Limb (tissue), 2 donors: ENCODE data around the gene MGRN1.
"Not testable (repeated sequence)": the region's sequence is repeated elsewhere in the genome, so short reads cannot be mapped to it uniquely, and the experiment has no call there.

Source experiments
- DNase-seq, 2 donors: peaks; one replicate each; pipeline ENCODE4 v3.0.0-alpha.2; 2016; ENCODE audit errors: extremely low spot score in 2 of 2

MGRN1 gene

DNA sequence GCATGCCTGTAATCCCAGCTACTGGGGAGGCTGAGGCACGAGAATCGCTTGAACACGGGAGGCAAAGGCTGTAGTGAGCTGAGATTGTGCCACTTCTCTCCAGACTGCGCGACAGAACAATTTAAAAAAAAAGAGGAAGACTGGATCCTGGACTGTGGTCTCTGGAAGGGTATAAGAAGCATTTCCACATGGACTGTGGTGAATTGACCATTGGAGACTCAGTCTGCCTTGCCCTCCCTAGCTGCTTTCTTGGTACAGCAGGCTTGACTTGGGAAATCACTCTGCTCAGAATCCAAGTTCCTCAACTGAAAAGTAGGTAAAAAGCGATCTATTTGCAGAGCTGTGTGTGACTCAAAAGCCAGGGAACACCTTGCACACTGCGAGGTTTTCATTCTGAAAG lies 1.0 kb upstream of the MGRN1 start:
- no peak for DNase-seq

DNA sequence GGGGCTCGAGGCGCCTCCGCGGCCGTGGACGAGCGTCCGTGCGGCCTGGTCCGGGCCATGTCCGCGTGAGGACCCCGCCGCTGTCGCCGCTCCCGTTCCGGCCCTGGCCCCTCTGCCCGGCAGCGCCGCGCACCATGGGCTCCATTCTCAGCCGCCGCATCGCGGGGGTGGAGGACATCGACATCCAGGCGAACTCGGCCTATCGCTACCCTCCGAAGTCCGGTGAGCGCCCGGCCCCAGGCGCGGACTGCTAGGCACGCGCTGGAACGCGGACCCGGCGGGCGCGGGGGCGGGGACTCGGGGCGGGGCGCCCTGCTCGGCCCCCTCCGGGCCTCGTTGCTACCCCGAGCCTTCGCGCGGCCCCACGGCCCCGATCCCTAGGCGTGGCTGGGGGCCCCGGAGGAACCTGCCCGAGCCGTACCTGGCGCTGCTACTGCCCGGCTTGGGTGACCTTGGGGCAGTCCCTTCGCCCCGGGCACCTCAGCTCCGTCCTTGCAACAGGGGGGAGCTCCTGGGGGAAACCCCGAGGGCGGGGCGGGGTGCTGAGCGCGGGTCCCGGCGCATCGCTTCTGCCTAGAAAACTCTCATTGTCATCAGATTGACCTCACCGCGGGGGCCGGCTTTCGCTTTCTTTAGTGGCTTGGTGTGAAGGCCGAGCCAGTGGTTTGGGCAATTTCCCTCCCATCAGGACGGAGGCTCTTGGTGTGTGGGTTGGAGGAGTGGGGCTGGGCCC lies 367 bp downstream of the MGRN1 start:
- peak in 1 of 2 donors; percentile 73 for DNase-seq

DNA sequence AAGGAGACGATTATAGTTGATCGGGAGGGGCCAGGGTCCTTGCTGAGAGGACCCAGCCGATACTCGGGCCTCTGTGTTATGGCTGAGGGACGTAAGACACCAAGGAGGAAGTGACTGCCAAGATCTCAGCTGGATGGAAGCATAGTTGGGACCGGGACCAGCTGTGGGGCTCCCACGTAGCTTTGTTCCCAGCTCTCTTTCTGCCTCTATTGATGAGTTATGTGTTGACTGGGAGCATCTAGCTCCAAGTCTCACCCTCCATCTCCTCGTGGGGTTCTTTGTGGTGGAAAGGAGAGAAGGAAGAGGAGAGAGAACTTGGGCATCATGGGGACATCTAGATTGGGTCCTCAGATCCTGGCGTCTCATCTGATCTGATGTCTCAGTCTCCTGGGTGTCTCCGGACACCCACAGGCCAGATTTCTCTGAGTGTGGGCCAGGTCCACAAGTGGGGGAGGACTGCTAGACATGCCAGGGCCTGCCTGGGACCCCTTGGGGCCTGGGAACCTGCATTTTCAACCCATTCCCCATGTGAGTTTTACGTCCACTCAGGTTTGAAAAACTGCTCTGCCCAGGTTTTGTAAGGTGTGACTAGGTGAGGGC lies 1.0 kb downstream of the MGRN1 start:
- DNase-seq = no peak

DNA sequence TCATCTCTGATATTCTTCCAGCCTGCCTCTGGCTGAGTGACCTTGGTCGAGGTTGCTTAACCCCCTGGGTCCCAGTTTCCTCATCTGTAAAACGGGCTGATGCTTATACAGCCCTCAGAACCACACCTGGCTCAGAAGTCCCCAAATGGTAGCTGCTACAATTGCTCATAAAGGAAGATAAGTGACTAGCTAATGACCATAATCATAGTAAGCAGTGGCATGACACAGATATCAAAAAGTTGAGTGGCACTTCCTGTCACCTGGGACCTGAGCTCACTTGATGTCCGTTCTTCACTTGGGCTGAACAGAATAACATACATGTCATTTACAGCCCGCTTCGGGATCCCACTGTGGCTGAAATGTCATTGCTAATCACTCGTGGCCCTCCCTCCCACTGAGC lies 1.8 kb downstream of the MGRN1 start:
- DNase-seq = no peak

DNA sequence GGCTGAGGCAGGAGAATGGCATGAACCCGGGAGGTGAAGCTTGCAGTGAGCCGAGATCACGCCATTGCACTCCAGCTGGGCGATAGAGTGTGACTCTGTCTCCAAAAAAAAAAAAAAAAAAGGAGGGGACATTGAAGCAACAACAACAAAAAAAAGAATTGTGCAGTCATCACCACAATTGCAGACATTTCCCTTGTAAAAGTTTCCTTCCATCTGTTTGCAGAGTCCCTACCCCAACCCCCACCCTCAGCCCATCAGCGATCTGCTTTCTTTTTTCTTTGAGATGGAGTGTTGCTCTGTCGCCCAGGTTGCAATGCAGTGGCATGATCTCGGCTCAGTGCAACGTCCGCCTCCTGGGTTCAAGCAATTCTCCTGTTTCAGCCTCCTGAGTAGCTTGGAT lies 3.7 kb downstream of the MGRN1 start:
- DNase-seq = no peak

DNA sequence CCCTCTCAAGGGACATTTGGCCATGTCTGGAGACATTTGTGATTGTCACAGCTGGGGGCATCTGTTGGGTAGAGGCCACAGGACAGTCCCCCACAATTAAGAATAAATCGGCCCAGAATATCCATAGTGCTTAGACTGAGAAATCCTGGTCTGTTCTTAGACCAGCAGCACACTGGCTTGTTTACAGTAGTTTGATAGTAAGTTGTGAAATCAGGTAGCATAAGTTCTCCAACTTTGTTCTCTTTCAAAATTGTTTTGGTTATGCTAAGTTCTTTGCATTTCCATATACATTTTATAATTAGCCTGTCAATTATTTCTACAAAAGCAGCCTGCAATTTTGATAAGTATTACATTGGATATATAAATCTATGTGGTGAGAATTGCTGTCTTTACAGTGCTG lies 6.8 kb downstream of the MGRN1 start:
- DNase-seq = no peak

DNA sequence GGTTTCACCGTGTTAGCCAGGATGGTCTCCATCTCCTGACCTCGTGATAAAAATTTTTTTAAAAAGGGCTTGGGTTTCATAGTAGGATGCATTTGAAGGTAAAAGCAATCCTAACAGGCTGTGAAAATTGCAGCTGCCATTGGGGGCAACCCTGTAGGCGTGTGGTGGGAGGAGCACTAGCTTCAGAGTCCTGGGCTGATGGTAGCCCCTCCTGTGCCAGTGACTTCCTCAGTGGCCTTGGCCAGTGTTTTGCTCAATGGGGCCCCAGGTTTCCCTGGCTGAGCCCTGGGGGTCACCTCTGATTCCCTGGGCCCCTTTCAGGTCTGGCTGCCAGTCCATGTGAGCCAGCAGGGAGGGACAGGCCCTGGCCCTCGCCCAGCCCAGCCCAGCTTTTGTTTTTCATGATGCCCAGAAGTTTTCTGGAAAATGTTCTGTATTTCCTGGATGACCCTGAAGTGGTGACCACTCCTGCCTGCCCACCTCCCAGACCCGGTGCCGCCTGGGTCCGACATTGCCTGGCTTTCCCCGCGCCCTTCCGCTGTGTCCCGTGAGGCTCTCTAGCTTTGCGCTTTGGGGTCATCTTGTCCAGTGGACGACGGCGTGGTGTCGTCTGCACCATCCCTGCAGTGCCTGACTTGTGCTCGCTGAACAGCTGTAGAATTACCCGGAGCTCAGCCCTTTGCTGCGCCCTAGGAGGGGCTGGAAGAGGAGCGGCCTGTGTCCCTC lies 9.4 kb downstream of the MGRN1 start:
- DNase-seq = no peak

DNA sequence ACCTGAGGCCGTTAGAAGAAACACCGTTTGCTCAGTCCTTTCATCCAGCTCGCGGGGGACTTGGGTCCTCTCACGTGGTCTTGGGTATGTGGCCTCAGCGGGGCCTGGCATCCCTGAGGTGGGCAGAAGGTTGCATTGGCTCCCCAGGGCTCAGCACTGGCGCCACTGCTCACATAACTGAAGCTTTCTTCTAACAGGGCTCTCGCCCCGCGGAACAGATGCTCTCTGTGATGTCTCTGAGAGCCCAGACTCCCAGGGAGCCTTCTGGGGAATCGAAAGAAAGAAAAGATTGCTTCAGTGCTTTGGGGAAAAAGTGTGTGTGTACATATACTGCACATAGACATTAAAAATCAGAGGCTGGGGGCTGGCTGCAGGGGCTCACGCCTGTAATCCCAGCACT lies 10.1 kb downstream of the MGRN1 start:
- DNase-seq = no peak

DNA sequence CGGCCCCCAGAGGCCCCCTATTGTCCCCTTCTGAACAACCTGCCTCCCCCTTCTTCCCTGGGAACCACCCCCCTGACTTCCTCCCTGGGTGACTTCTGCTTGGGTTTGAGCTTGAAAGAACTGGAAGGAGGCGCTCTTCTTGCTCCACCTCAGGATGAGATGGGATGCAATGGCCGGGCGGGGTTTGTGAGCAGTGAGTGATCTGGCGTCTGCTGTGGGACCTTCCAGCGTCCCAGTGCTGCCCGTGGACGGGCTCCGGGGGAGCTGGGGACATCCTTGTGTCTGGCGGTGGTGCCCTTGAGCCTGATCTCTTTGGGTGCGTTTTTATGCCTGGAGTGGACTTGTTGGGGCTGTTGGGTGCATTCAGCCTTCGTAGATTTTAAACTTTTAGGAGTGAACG lies 11.6 kb downstream of the MGRN1 start:
- DNase-seq = no peak

DNA sequence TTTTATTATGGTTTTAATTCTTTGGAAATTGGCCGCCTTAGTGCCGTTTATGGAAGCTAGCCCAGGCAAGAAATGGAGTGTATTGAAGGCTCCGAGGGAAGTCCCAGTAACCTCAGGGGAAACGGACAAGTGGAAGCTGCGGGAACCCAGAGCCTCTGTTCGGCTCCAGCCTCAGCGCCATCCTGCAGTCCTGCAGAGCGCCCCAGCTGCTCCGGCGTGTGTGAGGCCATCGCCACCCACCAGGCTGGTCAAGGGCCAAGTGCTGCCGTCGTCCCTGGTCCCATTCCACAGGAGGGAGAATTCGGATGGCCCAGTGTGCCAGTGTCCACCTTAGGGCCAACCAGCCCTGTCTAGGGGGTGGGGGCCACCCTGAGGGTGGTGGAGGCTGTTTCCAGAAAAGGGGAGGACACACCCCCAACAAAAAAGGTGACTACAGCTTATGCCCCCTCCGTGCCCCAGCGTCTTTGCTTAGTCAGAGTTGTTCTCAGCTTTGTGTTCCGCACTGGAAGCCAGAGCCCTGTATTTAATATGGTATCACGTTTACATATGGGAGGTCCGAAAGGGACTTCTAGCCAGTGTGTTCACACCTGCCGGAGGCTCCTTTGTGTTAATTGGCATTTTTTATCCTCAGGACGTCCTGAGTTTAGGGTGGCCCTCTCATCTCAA lies 13.0 kb downstream of the MGRN1 start:
- no peak for DNase-seq

DNA sequence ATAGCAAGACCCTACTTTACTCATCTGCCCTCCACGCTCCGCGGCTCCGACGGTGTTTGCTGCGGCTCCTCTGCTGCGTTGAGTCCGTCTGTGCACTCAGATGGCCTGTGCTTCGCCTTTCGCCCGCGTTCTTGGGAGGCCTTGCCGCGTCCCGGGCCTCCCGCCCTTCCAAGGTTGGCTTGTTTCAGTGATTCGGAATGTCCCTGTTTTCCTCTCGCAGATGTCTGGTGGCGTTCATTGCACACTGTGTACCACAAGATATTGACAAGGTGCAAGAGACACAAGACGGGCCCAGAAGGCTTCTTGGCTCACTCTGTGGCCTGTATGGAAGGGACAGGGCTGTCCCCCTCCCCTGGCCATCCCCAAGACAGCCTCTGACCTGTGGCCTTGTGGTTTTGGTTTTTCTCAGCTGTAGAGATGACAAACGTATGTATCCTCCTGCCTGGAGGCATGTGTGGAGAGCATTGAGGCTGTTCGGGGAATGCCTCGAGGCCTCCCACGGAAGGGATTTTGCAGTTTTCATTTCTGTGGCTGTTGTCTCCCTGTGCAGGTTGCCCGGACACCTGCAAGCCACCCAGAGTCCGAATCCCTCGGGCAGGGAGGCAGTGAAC lies 15.4 kb downstream of the MGRN1 start:
- DNase-seq = no peak

DNA sequence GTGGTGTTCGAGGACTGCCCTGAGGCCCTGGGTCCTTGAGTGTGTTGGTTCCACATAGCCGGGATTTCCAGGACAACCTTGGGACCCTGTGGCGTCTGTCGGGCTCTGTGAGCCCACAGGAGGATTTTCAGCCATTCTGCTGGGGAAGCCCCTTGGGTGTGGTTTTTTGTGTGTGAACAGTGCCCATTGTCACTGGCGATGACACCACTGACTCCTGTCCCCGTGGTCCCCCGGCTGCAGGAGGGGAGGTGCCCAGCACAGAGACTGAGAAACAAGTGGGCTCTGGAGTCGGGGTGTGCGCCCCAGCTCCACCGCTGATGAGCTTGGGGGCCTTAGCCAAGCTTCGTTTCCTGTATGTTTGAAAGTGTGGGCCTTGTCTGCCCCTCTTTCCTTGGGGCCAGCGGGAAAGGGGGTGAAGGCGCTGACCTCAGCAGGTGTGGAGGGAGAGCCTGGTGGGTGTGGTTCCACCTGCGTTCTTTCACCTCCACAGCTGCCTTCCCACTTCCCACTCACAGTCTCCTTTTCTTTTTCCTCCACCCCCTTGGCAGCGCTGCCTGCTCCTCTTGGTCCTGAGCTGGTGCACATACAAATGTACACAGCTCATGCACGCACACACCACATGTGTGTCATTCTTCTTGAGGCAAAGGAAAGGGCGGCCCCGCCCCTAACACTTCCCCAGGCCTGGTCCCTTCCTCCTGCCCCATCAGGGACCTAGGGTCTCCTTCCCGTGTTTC lies 16.1 kb downstream of the MGRN1 start:
- no peak for DNase-seq

DNA sequence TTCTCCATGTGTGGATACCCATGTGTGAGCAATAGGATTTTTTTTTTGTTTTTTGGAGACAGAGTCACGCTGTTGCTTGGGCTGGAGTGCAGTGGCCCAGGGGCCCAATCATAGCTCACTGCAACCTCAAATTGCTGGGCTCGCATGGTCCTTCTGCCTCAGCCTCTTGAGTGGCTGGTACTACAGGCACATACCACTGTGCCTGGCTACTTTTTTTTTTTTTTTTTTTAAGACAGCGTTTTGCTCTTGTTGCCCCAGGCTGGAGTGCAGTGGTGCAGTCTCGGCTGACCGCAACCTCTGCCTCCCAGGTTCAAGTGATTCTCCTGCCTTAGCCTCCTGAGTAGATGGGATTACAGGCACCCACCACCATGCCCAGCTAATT lies 16.7 kb downstream of the MGRN1 start:
- no peak for DNase-seq

DNA sequence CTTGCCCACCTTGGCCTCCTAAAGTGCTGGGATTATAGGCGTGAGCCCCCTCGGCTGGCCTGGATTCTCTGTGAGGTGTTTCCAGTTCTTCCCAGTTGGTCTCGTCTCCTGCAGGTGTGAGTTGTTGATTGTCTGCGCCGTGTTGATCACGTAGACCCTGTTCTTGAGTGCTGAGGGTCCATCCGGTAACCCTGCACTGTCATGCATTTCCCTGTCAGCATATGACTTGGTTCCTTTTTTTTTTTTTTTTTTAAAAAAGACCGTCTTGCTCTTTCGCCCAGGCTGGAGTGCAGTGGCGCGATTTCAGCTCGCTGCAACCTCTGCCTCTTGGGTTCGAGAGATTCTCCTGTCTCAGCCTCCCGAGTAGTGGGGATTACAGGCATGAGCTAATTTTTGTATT lies 17.3 kb downstream of the MGRN1 start:
- DNase-seq = no peak

DNA sequence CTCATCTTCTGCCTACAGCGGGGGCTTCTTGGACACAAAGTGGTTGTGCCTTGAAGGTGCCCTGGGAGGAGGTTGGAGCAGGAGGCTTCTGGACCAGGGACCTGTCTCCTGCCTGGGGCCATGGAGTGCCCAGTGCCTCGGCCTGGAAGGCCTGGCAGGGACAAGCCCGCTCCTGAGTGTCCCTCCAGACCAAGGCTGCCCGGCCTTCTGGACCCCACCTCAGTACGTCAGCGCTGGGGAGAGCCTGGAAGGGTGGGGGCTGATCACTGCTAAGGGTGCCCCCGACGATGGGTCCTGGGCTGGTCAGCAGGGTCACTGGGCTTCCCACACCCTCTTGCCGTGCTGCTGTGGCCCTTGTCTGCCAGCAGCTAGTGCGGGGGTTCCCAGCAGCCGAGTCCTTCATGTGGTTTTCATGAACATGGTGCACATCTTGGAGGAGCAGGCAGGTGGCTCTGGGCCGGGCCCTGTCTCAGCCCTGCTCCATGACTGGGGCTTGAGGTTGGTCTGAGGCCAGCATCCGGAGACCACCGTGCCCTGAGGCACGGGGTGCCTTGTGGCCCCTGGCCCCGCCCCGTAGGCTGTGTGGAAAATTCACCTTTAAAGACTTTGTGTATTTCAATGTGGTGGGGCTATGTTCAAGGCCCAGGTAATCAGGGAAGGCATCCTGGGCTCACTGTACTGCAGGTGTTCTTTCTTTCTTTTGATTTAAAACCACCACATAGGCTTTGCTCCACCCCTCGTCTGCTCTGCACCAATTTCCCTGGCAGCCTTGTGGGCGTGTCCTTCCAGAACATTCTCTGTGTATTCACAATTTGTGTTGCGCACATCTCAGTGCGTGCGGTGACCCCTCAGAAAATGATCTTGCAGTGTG lies 22.4 kb downstream of the MGRN1 start:
- DNase-seq = no peak

DNA sequence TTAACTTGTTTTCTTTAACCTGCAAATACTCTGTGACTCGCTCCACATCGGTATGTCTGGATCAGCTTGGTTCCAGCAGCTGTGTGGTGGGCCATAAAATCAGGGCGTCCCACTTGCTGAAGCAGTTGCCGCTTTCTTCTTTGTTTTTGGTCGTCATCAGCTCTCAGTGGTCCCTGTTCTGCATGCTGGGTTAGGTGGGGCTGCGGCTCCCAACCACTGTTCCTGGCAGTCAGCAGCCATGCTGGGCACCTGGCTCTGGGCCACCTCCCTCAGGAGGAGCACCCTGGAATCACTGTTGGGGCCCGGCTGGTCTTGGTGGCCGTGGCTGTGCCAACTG lies 23.0 kb downstream of the MGRN1 start:
- DNase-seq = no peak

DNA sequence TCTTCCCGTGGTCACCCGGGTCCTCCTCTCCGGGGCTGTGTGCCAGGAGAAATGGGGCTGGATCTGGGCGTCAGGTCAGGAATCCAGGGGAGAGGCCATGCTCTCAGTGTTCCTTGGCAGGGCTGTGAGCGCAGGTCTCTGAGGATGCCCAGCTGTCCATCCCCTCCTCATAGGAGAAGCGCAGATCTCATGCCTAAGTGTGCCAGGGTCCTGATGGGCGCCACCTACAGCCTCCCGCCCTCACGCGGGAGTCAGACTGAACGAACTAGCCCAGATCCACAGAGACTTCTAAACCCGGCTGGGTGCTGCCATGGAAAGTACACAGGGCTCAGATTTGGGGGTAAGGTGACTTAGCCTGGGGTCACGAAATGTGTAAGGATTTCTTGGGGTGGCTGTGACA lies 24.3 kb downstream of the MGRN1 start:
- DNase-seq = no peak

DNA sequence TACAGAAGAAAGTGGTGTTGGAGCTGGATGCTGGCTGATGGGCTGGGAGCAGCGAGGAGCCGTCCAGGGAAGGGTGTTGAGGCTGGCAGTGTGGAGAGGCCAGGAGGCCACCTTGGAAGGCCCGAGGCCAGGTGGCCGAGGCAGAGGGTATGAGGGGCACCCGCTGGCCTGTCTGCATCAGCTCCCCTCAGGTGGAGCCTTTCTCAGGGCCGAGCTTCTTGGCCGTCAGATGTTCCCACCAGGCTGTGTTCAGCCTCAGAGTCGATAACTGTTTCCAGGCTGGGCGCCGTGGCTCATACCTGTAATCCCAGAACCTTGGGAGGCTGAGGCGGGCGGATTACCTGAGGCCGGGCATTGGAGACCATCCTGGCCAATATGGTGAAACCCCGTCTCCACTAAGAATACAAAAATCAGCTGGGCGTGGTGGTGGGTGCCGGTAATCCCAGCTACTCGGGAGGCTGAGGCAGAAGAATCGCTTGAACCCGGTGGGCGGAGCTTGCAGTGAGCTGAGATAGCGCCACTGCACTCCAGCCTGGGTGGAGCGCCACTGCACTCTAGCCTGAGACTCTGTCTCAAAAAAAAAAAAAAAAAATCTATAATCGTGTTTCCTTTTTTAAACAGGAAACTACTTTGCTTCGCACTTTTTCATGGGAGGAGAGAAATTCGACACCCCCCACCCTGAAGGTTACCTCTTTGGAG lies 25.3 kb downstream of the MGRN1 start:
- DNase-seq = no peak

DNA sequence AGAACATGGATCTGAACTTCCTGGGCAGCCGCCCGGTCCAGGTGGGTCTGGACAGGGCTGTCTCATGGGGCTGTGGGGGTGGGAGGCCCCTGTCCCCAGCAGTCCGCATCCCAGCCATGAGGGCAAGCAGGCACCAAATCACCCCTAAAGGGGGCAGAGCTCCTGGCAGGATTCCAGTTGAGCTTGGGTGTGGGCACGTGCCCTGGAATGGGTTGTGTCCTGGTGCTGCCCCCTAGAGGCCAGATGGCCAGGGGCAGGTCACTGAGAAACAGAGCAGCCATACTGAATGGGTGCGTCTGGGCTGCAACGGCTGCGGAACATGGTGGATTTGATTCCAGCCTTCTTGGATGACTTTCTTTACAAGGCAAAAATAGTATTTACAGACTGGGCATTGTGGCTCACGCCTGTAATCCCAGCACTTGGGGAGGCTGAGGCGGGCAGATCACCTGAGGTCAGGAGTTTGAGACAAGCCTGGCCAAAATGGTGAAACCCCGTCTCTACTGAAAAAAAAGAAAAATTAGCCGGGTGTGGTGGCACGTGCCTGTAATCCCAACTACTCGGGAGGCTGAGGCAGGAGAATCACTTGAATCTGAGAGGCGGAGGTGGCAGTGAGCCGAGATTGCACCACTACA lies 25.9 kb downstream of the MGRN1 start:
- DNase-seq = not testable (repeated sequence)
